Measurements from ENCODE around the gene TMEM140. TPM values are rescaled to one million over a fixed set of nuclear protein-coding genes. Genes with fewer than 3 reads are reported as not detected.

Gene TMEM140
- total RNA-seq, 3 donors from 2014 or later (not counting 1 experiment from before 2014, with no cell fraction given) = 60.0 to 81.7 (median 76.9) TPM

- H3K27ac ChIP-seq (ENCODE audit: low read length) = no peak overlapping the region
- no peaks in the 10 kb centered on the region for H3K36me3 Mint-ChIP-seq
- intact Hi-C loops (cut with micrococcal nuclease) = no loop called here
Observed at GRCh38 chr7:135165862-135166261, 18.0 kb downstream of the TMEM140 start.

GRCh38 chr7:135166338-135166990, 18.6 kb downstream of the TMEM140 start:
- H3K4me3 ChIP-seq (ENCODE audit: low read length) = no peak overlapping the region
- no peak for ATAC-seq
- Mint-ChIP-seq H3K27me3 (ENCODE audit: low read depth in 2 of 2) (no peaks in the 10 kb centered on the region), H3K4me1 (peaks cover 57 to 59% of the 10 kb centered on the region in 2 donors), H3K27ac (peak overlapping the region; percentile 96), H3K9me3 (no peaks in the 10 kb centered on the region), H3K4me3 (peak overlapping the region; percentile 25), H3K36me3 (no peaks in the 10 kb centered on the region)
- H3K36me3 ChIP-seq (ENCODE audit: control insufficient read depth, insufficient read depth, low read length) = peaks cover 40% of the 10 kb centered on the region
- no peaks in the 10 kb centered on the region for H3K9me3 ChIP-seq (ENCODE audit: control insufficient read depth, insufficient read depth, low read length)
- TF ChIP-seq, protein P1, sequence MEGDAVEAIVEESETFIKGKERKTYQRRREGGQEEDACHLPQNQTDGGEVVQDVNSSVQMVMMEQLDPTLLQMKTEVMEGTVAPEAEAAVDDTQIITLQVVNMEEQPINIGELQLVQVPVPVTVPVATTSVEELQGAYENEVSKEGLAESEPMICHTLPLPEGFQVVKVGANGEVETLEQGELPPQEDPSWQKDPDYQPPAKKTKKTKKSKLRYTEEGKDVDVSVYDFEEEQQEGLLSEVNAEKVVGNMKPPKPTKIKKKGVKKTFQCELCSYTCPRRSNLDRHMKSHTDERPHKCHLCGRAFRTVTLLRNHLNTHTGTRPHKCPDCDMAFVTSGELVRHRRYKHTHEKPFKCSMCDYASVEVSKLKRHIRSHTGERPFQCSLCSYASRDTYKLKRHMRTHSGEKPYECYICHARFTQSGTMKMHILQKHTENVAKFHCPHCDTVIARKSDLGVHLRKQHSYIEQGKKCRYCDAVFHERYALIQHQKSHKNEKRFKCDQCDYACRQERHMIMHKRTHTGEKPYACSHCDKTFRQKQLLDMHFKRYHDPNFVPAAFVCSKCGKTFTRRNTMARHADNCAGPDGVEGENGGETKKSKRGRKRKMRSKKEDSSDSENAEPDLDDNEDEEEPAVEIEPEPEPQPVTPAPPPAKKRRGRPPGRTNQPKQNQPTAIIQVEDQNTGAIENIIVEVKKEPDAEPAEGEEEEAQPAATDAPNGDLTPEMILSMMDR (IDR thresholded peaks at IDR 0.05) = no peak
- intact Hi-C loops (cut with micrococcal nuclease) = no loop called here
- no peak for DNase-seq
- WGBS (ENCODE audit: insufficient coverage) = 67% methylated on average over 18 of the region's 18 CpGs
- no peak overlapping the region for H3K27ac ChIP-seq (ENCODE audit: low read length)
- H3K27me3 ChIP-seq (ENCODE audit: control insufficient read depth, insufficient read depth, low read length) = no peaks in the 10 kb centered on the region
- peaks cover 52% of the 10 kb centered on the region for H3K4me1 ChIP-seq (ENCODE audit: control insufficient read depth, insufficient read depth, low read length)

More at GRCh38 chr7:135165862-135166261, 18.0 kb downstream of the TMEM140 start:
- no peak for DNase-seq
- Mint-ChIP-seq H3K4me3 (no peak overlapping the region), H3K27me3 (ENCODE audit: low read depth in 2 of 2) (no peaks in the 10 kb centered on the region), H3K4me1 (peaks cover 61 to 64% of the 10 kb centered on the region in 2 donors), H3K9me3 (no peaks in the 10 kb centered on the region), H3K27ac (peak overlapping the region; percentile 96)
- H3K4me1 ChIP-seq (ENCODE audit: control insufficient read depth, insufficient read depth, low read length) = peaks cover 49% of the 10 kb centered on the region
- no peaks in the 10 kb centered on the region for H3K27me3 ChIP-seq (ENCODE audit: control insufficient read depth, insufficient read depth, low read length)
- TF ChIP-seq, protein P1 (IDR thresholded peaks at IDR 0.05) = no peak
- WGBS (ENCODE audit: insufficient coverage) = 81% methylated on average over 4 of the region's 4 CpGs
- no peaks in the 10 kb centered on the region for H3K9me3 ChIP-seq (ENCODE audit: control insufficient read depth, insufficient read depth, low read length)
- H3K4me3 ChIP-seq (ENCODE audit: low read length) = no peak overlapping the region
- ATAC-seq = no peak
- H3K36me3 ChIP-seq (ENCODE audit: control insufficient read depth, insufficient read depth, low read length) = peaks cover 40% of the 10 kb centered on the region

GRCh38 chr7:135167365-135167917, 19.6 kb downstream of the TMEM140 start:
- no peaks in the 10 kb centered on the region for H3K36me3 Mint-ChIP-seq
- no peaks in the 10 kb centered on the region for H3K9me3 Mint-ChIP-seq
- WGBS (ENCODE audit: insufficient coverage) = 73% methylated on average over 10 of the region's 12 CpGs
- intact Hi-C loops (cut with micrococcal nuclease) = no loop called here
- no peaks in the 10 kb centered on the region for H3K27me3 Mint-ChIP-seq (ENCODE audit: low read depth in 2 of 2)
- H3K4me3 ChIP-seq (ENCODE audit: low read length) = no peak overlapping the region
- no peak for ATAC-seq
- peak overlapping the region; percentile 96 for H3K27ac Mint-ChIP-seq
- H3K4me1 ChIP-seq (ENCODE audit: control insufficient read depth, insufficient read depth, low read length) = peaks cover 49% of the 10 kb centered on the region
- TF ChIP-seq, protein P1 (IDR thresholded peaks at IDR 0.05) = no peak
- peak overlapping the region; percentile 55 for H3K4me3 Mint-ChIP-seq
- H3K4me1 Mint-ChIP-seq = peaks cover 47 to 49% of the 10 kb centered on the region in 2 donors
- peak overlapping the region; percentile 32 for H3K27ac ChIP-seq (ENCODE audit: low read length)
- H3K27me3 ChIP-seq (ENCODE audit: control insufficient read depth, insufficient read depth, low read length) = no peaks in the 10 kb centered on the region
- H3K9me3 ChIP-seq (ENCODE audit: control insufficient read depth, insufficient read depth, low read length) = no peaks in the 10 kb centered on the region
- peak in 1 of 2 donors; percentile 30 for DNase-seq
- H3K36me3 ChIP-seq (ENCODE audit: control insufficient read depth, insufficient read depth, low read length) = peaks cover 38% of the 10 kb centered on the region

Data from natural killer cell (primary cell).